HepG2 (cell line): ENCODE results near the gene ZNF77. TPM values are rescaled to one million over a fixed set of nuclear protein-coding genes. Genes with fewer than 3 reads are reported as not detected.

Experiments
- AHR ChIP-seq: IDR thresholded peaks from 2 replicates; pipeline ENCODE4 v1.6.1; 2018; ENCODE audit warnings: missing genetic modification reagents, missing compliant biosample characterization
- ATM ChIP-seq: fragments of 450-650 bp; IDR thresholded peaks from 2 replicates; pipeline ENCODE4 v1.7.1; 2017; ENCODE audit warnings: mild to moderate bottlenecking, borderline replicate concordance
- CBX2 ChIP-seq, 2 experiments: fragments of 200-600 bp in 1 of 2; sonication (generic); formaldehyde crosslinking in 1 of 2; IDR thresholded peaks; 2 replicates each; pipeline versions ENCODE4 v1.7.0 to v1.8.1; 2018 to 2022; ENCODE audit warnings: low read depth in 2 of 2, low read length in 1 of 2, mild to moderate bottlenecking in 1 of 2, missing genetic modification reagents in 1 of 2
- ETV6 ChIP-seq: sonication (generic); formaldehyde crosslinking; conservative IDR thresholded peaks from 2 replicates; pipeline ENCODE4 v1.4.0; 2020; ENCODE audit warnings: missing genetic modification reagents
- FIP1L1 ChIP-seq: fragments of 200-400 bp; formaldehyde crosslinking; IDR thresholded peaks from 2 replicates; pipeline ENCODE4 v1.6.1; 2018; ENCODE audit warnings: low read depth, mild to moderate bottlenecking, low read length, moderate library complexity, borderline replicate concordance; ENCODE audit not compliant: insufficient read depth
- FLYWCH1 ChIP-seq: sonication (generic); formaldehyde crosslinking; IDR thresholded peaks from 2 replicates; pipeline ENCODE4 v1.8.1; 2023; ENCODE audit warnings: mild to moderate bottlenecking, missing genetic modification reagents
- KDM5B ChIP-seq: sonication (generic); formaldehyde crosslinking; IDR thresholded peaks from 2 replicates; pipeline ENCODE4 v1.4.0; 2020; ENCODE audit warnings: missing genetic modification reagents, mild to moderate bottlenecking, borderline replicate concordance
- MIER2 ChIP-seq: IDR thresholded peaks from 2 replicates; pipeline ENCODE4 v1.6.1; 2016; ENCODE audit warnings: missing biosample characterization, missing genetic modification reagents
- MIXL1 ChIP-seq: IDR thresholded peaks from 2 replicates; pipeline ENCODE4 v1.6.1; 2016
- NR2F1 ChIP-seq, 2 experiments: fragments of 450-650 bp in 1 of 2; formaldehyde crosslinking in 1 of 2; IDR thresholded peaks; 2 replicates each; pipeline versions ENCODE4 v1.5.0 to v1.6.1; 2016 to 2020; ENCODE audit warnings: mild to moderate bottlenecking in 1 of 2, missing compliant biosample characterization in 1 of 2, missing genetic modification reagents in 1 of 2, moderate library complexity in 1 of 2
- PCBP2 ChIP-seq: fragments of 200-400 bp; formaldehyde crosslinking; optimal IDR thresholded peaks from 2 replicates; pipeline ENCODE3; 2018; ENCODE audit warnings: low read length, low read depth; ENCODE audit not compliant: poor library complexity, severe bottlenecking
- POLR2AphosphoS5 ChIP-seq: IDR thresholded peaks from 2 replicates; pipeline ENCODE4 v1.6.1; 2012; ENCODE audit warnings: low read depth, low read length
- PRMT3 ChIP-seq: sonication (generic); formaldehyde crosslinking; IDR thresholded peaks from 2 replicates; pipeline ENCODE4 v1.8.1; 2022; ENCODE audit warnings: low read depth, mild to moderate bottlenecking, moderate library complexity, missing genetic modification reagents, borderline replicate concordance
- SAFB2 ChIP-seq: sonication (generic); formaldehyde crosslinking; IDR thresholded peaks from 2 replicates; pipeline ENCODE4 v1.5.1; 2020; ENCODE audit warnings: missing genetic modification reagents, low read depth, mild to moderate bottlenecking, borderline replicate concordance
- SMAD9 ChIP-seq: sonication (generic); formaldehyde crosslinking; IDR thresholded peaks from 2 replicates; pipeline ENCODE4 v1.5.1; 2020; ENCODE audit warnings: mild to moderate bottlenecking, missing genetic modification reagents
- SMC3 ChIP-seq: IDR thresholded peaks from 2 replicates; pipeline ENCODE4 v1.6.1; 2011; ENCODE audit warnings: low read length, improper control_type of control experiment
- SP1 ChIP-seq, 2 experiments: fragments of 450-650 bp in 1 of 2; sonication (generic) in 1 of 2; formaldehyde crosslinking in 1 of 2; IDR thresholded peaks; 2 replicates each; pipeline versions ENCODE4 v1.4.0 to v1.6.1; 2016 to 2020; ENCODE audit warnings: missing genetic modification reagents in 1 of 2
- TOE1 ChIP-seq: sonication (generic); formaldehyde crosslinking; IDR thresholded peaks from 2 replicates; pipeline ENCODE4 v1.4.0; 2020; ENCODE audit warnings: mild to moderate bottlenecking, missing genetic modification reagents
- U2AF1 ChIP-seq: fragments of 200-400 bp; formaldehyde crosslinking; optimal IDR thresholded peaks from 2 replicates; pipeline ENCODE3; 2017; ENCODE audit warnings: mild to moderate bottlenecking, low read depth, low read length
- YEATS4 ChIP-seq: sonication (generic); formaldehyde crosslinking; IDR thresholded peaks from 2 replicates; pipeline ENCODE4 v1.4.0; 2020; ENCODE audit warnings: missing genetic modification reagents, borderline replicate concordance
- ZFY ChIP-seq: sonication (generic); formaldehyde crosslinking; IDR thresholded peaks from 2 replicates; pipeline ENCODE4 v1.4.0; 2020; ENCODE audit warnings: missing genetic modification reagents
- ZNF124 ChIP-seq: sonication (generic); formaldehyde crosslinking; IDR thresholded peaks from 2 replicates; pipeline ENCODE4 v1.4.0; 2020; ENCODE audit warnings: missing genetic modification reagents
- ZNF562 ChIP-seq: sonication (generic); formaldehyde crosslinking; IDR thresholded peaks from 2 replicates; pipeline ENCODE4 v1.8.0; 2022; ENCODE audit warnings: missing genetic modification reagents, borderline replicate concordance
- ZNF644 ChIP-seq: IDR thresholded peaks from 2 replicates; pipeline ENCODE4 v1.6.1; 2016; ENCODE audit warnings: low read depth
- ZNF703 ChIP-seq: sonication (generic); formaldehyde crosslinking; IDR thresholded peaks from 2 replicates; pipeline ENCODE4 v1.5.1; 2020; ENCODE audit warnings: missing genetic modification reagents, mild to moderate bottlenecking, moderate library complexity, borderline replicate concordance
- polyA plus RNA-seq, 8 experiments: library from polyadenylated mRNA; depleted of rRNA in 3 of 8; stranded (reverse) in 7 of 8; unstranded in 1 of 8; fragments of >200 nt; fragmentation: Illumina TruSeq in 4 of 8; extraction: Trizol in 4 of 8; gene quantifications; 2 replicates each; pipeline versions ENCODE4 v1.2.1 to v1.2.3, GENCODE V29; 2011 to 2016; ENCODE audit warnings: low read depth in 4 of 8, missing spikeins in 1 of 8, mixed read lengths in 1 of 8; ENCODE audit not compliant: insufficient read depth in 1 of 8
- total RNA-seq, 5 experiments: library from RNA; depleted of rRNA; stranded (reverse); fragments of >200 nt; fragmentation: Illumina TruSeq; extraction: Trizol; gene quantifications; 2 replicates each; pipeline ENCODE4 v1.2.3, GENCODE V29; 2016; ENCODE audit warnings: low read depth in 1 of 5
- TF ChIP-seq, protein P1 (sequence below): sonication (generic); formaldehyde crosslinking; IDR thresholded peaks from 2 replicates; pipeline ENCODE4 v1.4.0; 2020; ENCODE audit warnings: missing genetic modification reagents, borderline replicate concordance
- TF ChIP-seq, protein P2 (sequence below): sonication (generic); formaldehyde crosslinking; IDR thresholded peaks from 2 replicates; pipeline ENCODE4 v1.8.0; 2022; ENCODE audit warnings: mild to moderate bottlenecking, missing genetic modification reagents; ENCODE audit not compliant: insufficient replicate concordance

The ZNF77 gene
- total and polyA plus RNA-seq, 2 of the 13 experiments (the other 11 are each of a cell fraction or from before 2014, with no cell fraction given): 7.1 to 11.5 TPM

DNA sequence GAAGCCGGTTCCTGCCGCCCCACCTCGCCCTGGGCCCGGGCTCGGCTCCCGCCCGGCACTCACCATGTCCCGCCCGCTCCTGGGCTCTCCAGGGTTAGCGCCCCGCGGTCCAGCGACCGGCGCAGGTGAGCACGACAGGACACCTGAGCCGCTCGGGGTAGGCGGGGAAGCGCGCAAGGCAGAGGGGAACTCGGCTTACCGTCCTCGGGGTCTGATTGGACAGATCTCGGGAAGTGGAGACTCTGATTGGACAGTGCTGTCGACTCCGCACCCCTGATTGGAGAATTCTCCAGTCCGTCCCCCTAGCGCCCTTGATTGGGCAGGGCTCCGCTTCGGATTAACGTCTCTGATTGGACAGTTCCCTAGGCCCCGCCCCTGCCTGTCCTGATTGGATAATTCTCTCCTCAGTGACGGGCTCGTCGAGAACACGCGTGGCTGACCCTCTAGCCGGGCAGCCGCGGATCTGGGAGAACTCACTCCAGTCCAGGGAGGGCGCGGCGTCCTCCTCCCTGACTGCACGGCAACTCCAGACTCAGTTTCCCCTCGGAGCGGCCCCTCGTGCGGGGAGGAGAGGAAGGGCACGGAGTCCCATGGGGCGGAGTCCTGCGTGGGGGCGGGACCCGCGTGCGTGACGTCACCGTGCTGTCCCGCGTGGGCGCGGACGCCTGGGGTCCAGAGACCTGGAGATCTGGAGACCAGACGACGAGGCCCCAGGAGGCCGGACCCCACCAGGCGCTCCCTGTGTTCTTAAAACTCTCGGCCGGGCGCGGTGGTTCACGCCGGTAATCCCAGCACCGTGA lies at the start of gene ZNF77 (continued):
- TF ChIP-seq KDM5B (peak; percentile 79), SMAD9 (CRISPR knock-in tag) (no peak), SAFB2 (CRISPR knock-in tag) (peak; percentile 49; the same call in 1 of the 2 replicates), AHR (CRISPR knock-in tag) (peak; percentile 79; the same call in 1 of the 2 replicates), FIP1L1 (no peak), ETV6 (no peak), POLR2AphosphoS5 (peak; percentile 53; the same call in 1 of the 2 replicates), CBX2 (IDR thresholded peaks at IDR 0.05; ENCODE audit: low read depth, low read length) (no peak), CBX2 (CRISPR knock-in tag; IDR thresholded peaks at IDR 0.05; ENCODE audit: low read depth) (no peak), NR2F1 (CRISPR knock-in tag; IDR thresholded peaks at IDR 0.05) (peak in 1 of 2 experiments; percentile 60; a peak in 2 of 4 replicates), ZNF124 (CRISPR knock-in tag) (peak; percentile 76), FLYWCH1 (CRISPR knock-in tag) (no peak), ATM (no peak), MIER2 (CRISPR knock-in tag) (peak; percentile 35; the same call in 1 of the 2 replicates), SP1 (IDR thresholded peaks at IDR 0.05) (no peak), SP1 (CRISPR knock-in tag; IDR thresholded peaks at IDR 0.05) (peak; percentile 89), YEATS4 (CRISPR knock-in tag) (peak; percentile 77), PCBP2 (no peak), PRMT3 (CRISPR knock-in tag) (no peak), ZNF703 (no peak), ZNF644 (no peak), MIXL1 (CRISPR knock-in tag) (no peak), ZFY (CRISPR knock-in tag) (peak; percentile 78), U2AF1 (peak; percentile 71), SMC3 (no peak), TOE1 (CRISPR knock-in tag) (no peak), ZNF562 (CRISPR knock-in tag) (no peak)
- TF ChIP-seq, protein P1, sequence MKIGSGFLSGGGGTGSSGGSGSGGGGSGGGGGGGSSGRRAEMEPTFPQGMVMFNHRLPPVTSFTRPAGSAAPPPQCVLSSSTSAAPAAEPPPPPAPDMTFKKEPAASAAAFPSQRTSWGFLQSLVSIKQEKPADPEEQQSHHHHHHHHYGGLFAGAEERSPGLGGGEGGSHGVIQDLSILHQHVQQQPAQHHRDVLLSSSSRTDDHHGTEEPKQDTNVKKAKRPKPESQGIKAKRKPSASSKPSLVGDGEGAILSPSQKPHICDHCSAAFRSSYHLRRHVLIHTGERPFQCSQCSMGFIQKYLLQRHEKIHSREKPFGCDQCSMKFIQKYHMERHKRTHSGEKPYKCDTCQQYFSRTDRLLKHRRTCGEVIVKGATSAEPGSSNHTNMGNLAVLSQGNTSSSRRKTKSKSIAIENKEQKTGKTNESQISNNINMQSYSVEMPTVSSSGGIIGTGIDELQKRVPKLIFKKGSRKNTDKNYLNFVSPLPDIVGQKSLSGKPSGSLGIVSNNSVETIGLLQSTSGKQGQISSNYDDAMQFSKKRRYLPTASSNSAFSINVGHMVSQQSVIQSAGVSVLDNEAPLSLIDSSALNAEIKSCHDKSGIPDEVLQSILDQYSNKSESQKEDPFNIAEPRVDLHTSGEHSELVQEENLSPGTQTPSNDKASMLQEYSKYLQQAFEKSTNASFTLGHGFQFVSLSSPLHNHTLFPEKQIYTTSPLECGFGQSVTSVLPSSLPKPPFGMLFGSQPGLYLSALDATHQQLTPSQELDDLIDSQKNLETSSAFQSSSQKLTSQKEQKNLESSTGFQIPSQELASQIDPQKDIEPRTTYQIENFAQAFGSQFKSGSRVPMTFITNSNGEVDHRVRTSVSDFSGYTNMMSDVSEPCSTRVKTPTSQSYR: no peak
- TF ChIP-seq, protein P2, sequence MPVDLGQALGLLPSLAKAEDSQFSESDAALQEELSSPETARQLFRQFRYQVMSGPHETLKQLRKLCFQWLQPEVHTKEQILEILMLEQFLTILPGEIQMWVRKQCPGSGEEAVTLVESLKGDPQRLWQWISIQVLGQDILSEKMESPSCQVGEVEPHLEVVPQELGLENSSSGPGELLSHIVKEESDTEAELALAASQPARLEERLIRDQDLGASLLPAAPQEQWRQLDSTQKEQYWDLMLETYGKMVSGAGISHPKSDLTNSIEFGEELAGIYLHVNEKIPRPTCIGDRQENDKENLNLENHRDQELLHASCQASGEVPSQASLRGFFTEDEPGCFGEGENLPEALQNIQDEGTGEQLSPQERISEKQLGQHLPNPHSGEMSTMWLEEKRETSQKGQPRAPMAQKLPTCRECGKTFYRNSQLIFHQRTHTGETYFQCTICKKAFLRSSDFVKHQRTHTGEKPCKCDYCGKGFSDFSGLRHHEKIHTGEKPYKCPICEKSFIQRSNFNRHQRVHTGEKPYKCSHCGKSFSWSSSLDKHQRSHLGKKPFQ (CRISPR knock-in tag): no peak
